ENCODE data around the gene BNIP1. TPM values are rescaled to one million over a fixed set of nuclear protein-coding genes. Genes with fewer than 3 reads are reported as not detected.

The BNIP1 gene
- total RNA-seq, 4 donors from 2014 or later = 12.0 to 15.9 (median 15.6) TPM

DNA sequence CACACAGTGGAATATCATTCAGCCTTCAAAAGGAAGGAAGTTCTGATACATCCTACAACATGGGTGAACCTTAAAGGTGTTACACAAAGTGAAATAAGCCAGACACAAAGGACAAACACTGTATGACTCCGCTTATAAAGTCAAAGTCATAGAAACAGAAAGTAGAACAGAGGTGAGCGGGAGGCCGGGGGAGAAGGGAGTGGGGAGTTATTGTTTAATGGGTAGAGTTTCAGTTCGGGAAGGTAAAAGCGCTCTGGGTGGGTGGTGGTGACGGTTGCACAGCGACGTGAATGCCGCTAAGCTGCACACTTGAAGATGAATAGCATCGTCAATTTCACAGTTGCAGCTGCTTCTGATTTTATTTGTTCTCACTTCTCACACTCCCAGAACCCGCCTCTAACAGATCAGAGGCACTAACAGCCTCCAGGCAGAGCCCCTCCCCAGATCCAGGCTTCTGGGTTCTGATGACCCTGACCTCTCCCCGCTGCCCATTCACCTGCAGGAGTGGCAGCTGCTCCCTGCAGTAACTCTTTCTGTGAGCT is 34.1 kb downstream of the BNIP1 start:
- no peaks in the 10 kb centered on the region for H3K36me3 ChIP-seq
- no peaks in the 10 kb centered on the region for H3K4me1 ChIP-seq
- no peak overlapping the region for H3K4me3 ChIP-seq (replicated peaks in 1 of 3)
- no peak for DNase-seq
- H3K27me3 ChIP-seq = no peaks in the 10 kb centered on the region
- 84 to 87% methylated on average over 12 of the region's 12 CpGs for WGBS, 2 donors
- H3K27ac ChIP-seq = no peak overlapping the region
- no peak for TF ChIP-seq POLR2A (IDR thresholded peaks at IDR 0.05)
- TF ChIP-seq, protein P1, sequence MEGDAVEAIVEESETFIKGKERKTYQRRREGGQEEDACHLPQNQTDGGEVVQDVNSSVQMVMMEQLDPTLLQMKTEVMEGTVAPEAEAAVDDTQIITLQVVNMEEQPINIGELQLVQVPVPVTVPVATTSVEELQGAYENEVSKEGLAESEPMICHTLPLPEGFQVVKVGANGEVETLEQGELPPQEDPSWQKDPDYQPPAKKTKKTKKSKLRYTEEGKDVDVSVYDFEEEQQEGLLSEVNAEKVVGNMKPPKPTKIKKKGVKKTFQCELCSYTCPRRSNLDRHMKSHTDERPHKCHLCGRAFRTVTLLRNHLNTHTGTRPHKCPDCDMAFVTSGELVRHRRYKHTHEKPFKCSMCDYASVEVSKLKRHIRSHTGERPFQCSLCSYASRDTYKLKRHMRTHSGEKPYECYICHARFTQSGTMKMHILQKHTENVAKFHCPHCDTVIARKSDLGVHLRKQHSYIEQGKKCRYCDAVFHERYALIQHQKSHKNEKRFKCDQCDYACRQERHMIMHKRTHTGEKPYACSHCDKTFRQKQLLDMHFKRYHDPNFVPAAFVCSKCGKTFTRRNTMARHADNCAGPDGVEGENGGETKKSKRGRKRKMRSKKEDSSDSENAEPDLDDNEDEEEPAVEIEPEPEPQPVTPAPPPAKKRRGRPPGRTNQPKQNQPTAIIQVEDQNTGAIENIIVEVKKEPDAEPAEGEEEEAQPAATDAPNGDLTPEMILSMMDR (IDR thresholded peaks at IDR 0.05) = no peak
- intact Hi-C loops (cut with DNase I) = no loop called here
- H3K9me3 ChIP-seq = no peaks in the 10 kb centered on the region

DNA sequence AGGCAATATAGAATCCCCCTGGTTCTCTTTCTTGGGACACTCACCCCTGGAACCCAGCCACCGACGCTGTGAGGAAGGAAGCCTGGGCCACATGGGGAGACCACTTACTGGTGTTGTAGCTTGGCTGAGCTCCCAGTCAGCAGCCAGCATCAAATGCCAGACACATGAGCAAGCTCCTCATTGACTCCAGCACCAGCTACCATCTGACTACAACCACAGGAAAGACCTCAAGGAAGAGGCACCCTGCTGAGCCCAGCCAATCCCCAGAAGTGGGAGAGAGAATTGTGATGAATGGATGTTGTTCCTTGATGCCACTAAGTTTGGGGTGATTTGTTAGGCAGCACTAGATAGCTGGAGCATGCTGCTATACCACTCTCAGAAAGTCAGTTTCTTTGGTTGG is 36.0 kb downstream of the BNIP1 start:
- Histone ChIP-seq H3K4me3 (replicated peaks in 1 of 3) (no peak overlapping the region), H3K9me3 (no peaks in the 10 kb centered on the region), H3K36me3 (no peaks in the 10 kb centered on the region), H3K27me3 (no peaks in the 10 kb centered on the region), H3K4me1 (no peaks in the 10 kb centered on the region), H3K27ac (no peak overlapping the region)
- no peak for DNase-seq
- TF ChIP-seq, protein P1 (IDR thresholded peaks at IDR 0.05) = no peak
- no peak for TF ChIP-seq POLR2A (IDR thresholded peaks at IDR 0.05)
- WGBS, 2 donors = 86 to 94% methylated on average over 2 of the region's 2 CpGs
- intact Hi-C loops (cut with DNase I) = no loop called here

DNA sequence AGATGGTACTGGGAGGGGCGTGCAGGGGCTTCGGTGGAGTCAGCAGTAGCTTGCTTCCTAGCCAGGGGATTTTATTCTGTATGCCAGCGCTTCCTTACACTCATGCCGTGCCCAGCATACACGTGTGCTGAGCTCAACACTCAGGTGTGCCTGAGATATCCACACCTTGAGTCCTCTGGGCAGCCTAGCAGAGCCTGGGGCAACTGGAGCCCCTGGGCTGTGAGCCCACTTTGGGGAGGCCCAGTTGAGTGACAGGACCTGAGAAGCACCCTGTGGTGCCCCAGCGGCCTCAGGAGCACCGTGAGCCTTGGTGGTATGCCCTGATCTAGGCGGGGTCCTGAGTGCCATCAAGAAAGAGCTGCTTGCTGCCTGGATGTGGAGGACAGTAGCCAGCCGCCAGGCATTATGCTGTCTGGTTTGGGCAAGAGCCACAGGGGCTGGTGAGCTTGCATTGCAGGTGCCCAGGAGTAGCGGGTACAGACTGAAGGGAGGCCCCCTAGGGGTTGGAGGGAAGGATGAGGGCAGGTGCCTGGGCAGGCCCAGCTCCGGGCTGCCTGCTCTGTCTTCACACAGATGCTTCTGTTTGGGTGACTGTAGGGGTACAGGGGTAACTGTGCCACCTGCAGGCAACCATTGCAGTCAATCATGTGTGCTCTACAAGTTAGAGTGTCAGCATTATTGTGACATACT is 42.9 kb downstream of the BNIP1 start:
- Histone ChIP-seq H3K9me3 (no peaks in the 10 kb centered on the region), H3K27me3 (no peaks in the 10 kb centered on the region), H3K27ac (no peak overlapping the region), H3K36me3 (no peaks in the 10 kb centered on the region), H3K4me1 (no peaks in the 10 kb centered on the region), H3K4me3 (replicated peaks in 1 of 3) (no peak overlapping the region)
- intact Hi-C loops (cut with DNase I) = no loop called here
- WGBS, 2 donors = 76 to 78% methylated on average over 10 of the region's 11 CpGs
- DNase-seq = no peak
- TF ChIP-seq POLR2A (IDR thresholded peaks at IDR 0.05) = no peak
- TF ChIP-seq, protein P1 (IDR thresholded peaks at IDR 0.05) = no peak

DNA sequence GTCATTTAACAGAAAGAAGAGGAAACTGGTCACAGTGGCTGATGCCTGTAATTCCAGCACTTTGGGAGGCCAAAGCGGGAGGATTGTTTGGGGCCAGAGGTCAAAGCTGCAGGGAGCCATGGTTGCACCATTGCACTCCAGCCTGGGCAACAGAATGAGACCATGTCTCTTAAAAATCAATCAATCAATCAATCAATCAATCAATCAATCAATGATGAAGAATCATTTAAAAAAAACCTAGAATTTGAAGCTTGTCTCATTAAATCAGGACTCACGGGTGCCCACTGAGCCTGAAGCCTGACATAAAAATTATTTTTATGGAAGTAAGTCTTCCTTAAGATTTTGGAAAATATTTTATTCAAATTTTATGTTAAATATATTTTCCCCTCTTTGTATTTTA is 43.9 kb downstream of the BNIP1 start:
- Histone ChIP-seq H3K4me1 (no peaks in the 10 kb centered on the region), H3K36me3 (no peaks in the 10 kb centered on the region), H3K4me3 (replicated peaks in 1 of 3) (no peak overlapping the region), H3K9me3 (no peaks in the 10 kb centered on the region), H3K27ac (no peak overlapping the region), H3K27me3 (no peaks in the 10 kb centered on the region)
- intact Hi-C loops (cut with DNase I) = no loop called here
- WGBS, 2 donors = 76 to 81% methylated on average over 2 of the region's 2 CpGs
- DNase-seq = no peak
- TF ChIP-seq, protein P1 (IDR thresholded peaks at IDR 0.05) = no peak
- no peak for TF ChIP-seq POLR2A (IDR thresholded peaks at IDR 0.05)

DNA sequence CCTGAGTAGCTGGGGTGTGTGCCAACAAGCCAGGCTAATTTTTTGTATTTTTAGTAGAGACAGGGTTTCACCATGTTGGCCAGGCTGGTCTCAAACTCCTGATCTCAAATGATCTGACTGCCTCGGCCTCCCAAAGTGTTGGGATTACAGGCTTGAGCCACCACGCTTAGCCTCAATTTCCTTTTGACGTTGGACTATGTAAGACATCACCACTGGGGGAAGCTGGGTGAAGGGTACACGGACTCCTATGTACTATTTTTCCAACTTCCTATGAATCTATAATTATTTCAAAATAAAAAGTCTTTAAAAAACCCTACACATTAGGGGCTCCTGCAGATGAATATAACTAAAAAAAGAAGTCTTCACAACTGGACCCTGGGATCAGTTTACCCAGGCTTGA is 46.7 kb downstream of the BNIP1 start:
- 90 to 93% methylated on average over 4 of the region's 4 CpGs for WGBS, 2 donors
- H3K27ac ChIP-seq = no peak overlapping the region
- H3K36me3 ChIP-seq = no peaks in the 10 kb centered on the region
- intact Hi-C loops (cut with DNase I) = no loop called here
- no peaks in the 10 kb centered on the region for H3K27me3 ChIP-seq
- H3K4me1 ChIP-seq = no peaks in the 10 kb centered on the region
- no peaks in the 10 kb centered on the region for H3K9me3 ChIP-seq
- DNase-seq = no peak
- TF ChIP-seq POLR2A (IDR thresholded peaks at IDR 0.05) = no peak
- TF ChIP-seq, protein P1 (IDR thresholded peaks at IDR 0.05) = no peak
- H3K4me3 ChIP-seq (replicated peaks in 1 of 3) = no peak overlapping the region
